ENCODE data around the gene SLC6A6.

DNA sequence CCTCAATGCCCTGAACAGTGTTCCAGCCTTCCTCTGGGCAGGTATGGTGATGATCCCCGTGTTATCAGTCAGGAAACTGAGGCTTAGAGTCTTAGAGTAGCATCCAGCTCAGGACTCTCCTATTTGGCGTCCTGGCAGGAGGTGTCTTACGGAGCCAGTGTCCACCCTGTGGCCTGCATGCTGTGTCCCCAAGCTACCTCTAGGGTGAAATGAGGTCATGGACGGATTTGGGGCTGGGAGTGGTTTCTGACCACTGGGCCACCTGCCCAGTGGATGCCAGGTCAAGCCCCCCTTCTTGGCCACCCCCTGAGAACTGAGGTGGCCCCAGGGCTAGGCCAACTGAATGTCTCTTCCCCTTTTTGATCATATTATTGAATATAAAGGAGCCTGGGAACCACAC lies 27.2 kb upstream of the SLC6A6 start:
- TF ChIP-seq CTCF (IDR thresholded peaks at IDR 0.05) (no peak), POLR2A (IDR thresholded peaks at IDR 0.05) (no peak)
